Kidney (tissue), 14 donors: Measurements from ENCODE around the gene ABCC9. TPM values are rescaled to one million over a fixed set of nuclear protein-coding genes. Genes with fewer than 3 reads are reported as not detected.
"Not testable (repeated sequence)": the region's sequence is repeated elsewhere in the genome, so short reads cannot be mapped to it uniquely, and the experiment has no call there.

ENCODE experiments used
- DNase-seq, 5 donors: peaks; one replicate each; pipeline ENCODE4 v3.0.0-alpha.2; 2013 to 2020
- FAIRE-seq: peaks from 2 replicates; lab custom pipeline; 2012; peaks lifted over from hg19 to GRCh38; lab: Jason Lieb, UNC
- H3K27ac ChIP-seq, 2 donors: one replicate each; pipeline ENCODE4 v1.7.0; 2013; ENCODE audit warnings: low read depth in 2 of 2, low read length in 2 of 2, inconsistent platforms in 1 of 2
- H3K27me3 ChIP-seq: one replicate; pipeline ENCODE4 v1.7.1; 2013; ENCODE audit warnings: low read length, inconsistent platforms; ENCODE audit not compliant: control insufficient read depth, insufficient read depth
- H3K36me3 ChIP-seq, 3 donors: one replicate each; pipeline versions ENCODE4 v1.7.0 to v1.7.1; 2013; ENCODE audit warnings: low read length in 3 of 3, control low read depth in 1 of 3, inconsistent platforms in 1 of 3; ENCODE audit not compliant: insufficient read depth in 3 of 3, control insufficient read depth in 2 of 3
- H3K4me1 ChIP-seq, 3 donors: one replicate each; pipeline versions ENCODE4 v1.7.0 to v1.7.1; 2013; ENCODE audit warnings: low read length in 3 of 3, inconsistent platforms in 1 of 3, low read depth in 1 of 3; ENCODE audit not compliant: control insufficient read depth in 2 of 3, insufficient read depth in 2 of 3
- H3K4me3 ChIP-seq, 3 donors: one replicate each; pipeline versions ENCODE4 v1.7.0 to v1.8.1; 2013; ENCODE audit warnings: low read length in 3 of 3, control low read depth in 1 of 3, inconsistent platforms in 1 of 3
- H3K9ac ChIP-seq, 3 donors: one replicate each; pipeline versions ENCODE4 v1.7.0 to v1.7.1; 2013; ENCODE audit warnings: low read length in 3 of 3, control low read depth in 1 of 3, inconsistent platforms in 1 of 3
- H3K9me3 ChIP-seq, 3 donors: one replicate each; pipeline versions ENCODE4 v1.7.0 to v1.7.1; 2013; ENCODE audit warnings: low read length in 3 of 3, control low read depth in 1 of 3, inconsistent platforms in 1 of 3; ENCODE audit not compliant: control insufficient read depth in 2 of 3, insufficient read depth in 1 of 3
- CTCF ChIP-seq: IDR thresholded peaks from 3 replicates; pipeline ENCODE4 v1.5.1; 2012; ENCODE audit warnings: mild to moderate bottlenecking, moderate library complexity, borderline replicate concordance; ENCODE audit not compliant: insufficient read depth; ENCODE audit errors: extremely low read depth
- intact Hi-C: fragments of 100-400 bp; cut with DNase I; formaldehyde crosslinking; loops from one replicate; pipeline ENCODE4 v1.11.1; 2022
- polyA plus RNA-seq: library from polyadenylated mRNA; stranded (reverse); fragments of 350-450 nt; fragmentation: Illumina TruSeq; extraction: RNeasy Lipid Tissue Mini Kit (QIAGEN cat#74804); gene quantifications from one replicate; pipeline ENCODE4 v1.2.3, GENCODE V29; 2014; ENCODE audit warnings: low read depth, low replicate concordance; ENCODE audit not compliant: insufficient read depth
- total RNA-seq: library from RNA; stranded (reverse); fragmentation: NEBNext Ultra II Directional; extraction: Animal tissue kit (Norgen Biotek cat#: 25700); gene quantifications from one replicate; pipeline ENCODE4 v1.2.1, GENCODE V29; 2021
- donor health status: control.
- donor health status: control.
- donor health status: control.
- donor health status: control.
- donor health status: control.
- donor health status: DM: yes; HTN: yes; CAD: no.
- donor health status: Normal renal cell carcinoma (clear cell type).

Gene ABCC9
- total and polyA plus RNA-seq, 2 donors from 2014 or later: 1.8 to 21.3 TPM

- TF ChIP-seq CTCF: no peak
- H3K9ac ChIP-seq: no peak overlapping the region
- H3K4me1 ChIP-seq: peaks cover 0 to 2% (median 0%) of the 10 kb centered on the region in 3 donors
- H3K27me3 ChIP-seq: no peaks in the 10 kb centered on the region
- no peaks in the 10 kb centered on the region for H3K36me3 ChIP-seq
- H3K27ac ChIP-seq: no peak overlapping the region
- H3K4me3 ChIP-seq: no peak overlapping the region
- FAIRE-seq (no peak), DNase-seq (no peak)
- intact Hi-C loops: no loop called here
- no peaks in the 10 kb centered on the region for H3K9me3 ChIP-seq
Observed at GRCh38 chr12:21814327-21814726, 126.9 kb downstream of the ABCC9 start.

GRCh38 chr12:21813751-21814150 lies 127.5 kb downstream of the ABCC9 start:
- Histone ChIP-seq H3K9me3 (no peaks in the 10 kb centered on the region), H3K4me3 (no peak overlapping the region), H3K4me1 (no peaks in the 10 kb centered on the region), H3K36me3 (no peaks in the 10 kb centered on the region), H3K27me3 (no peaks in the 10 kb centered on the region), H3K27ac (no peak overlapping the region), H3K9ac (no peak overlapping the region)
- DNase-seq: no peak
- TF ChIP-seq CTCF: no peak
- no peak for FAIRE-seq
- intact Hi-C loops: no loop called here

- Histone ChIP-seq H3K27me3 (no peaks in the 10 kb centered on the region), H3K4me1 (no peaks in the 10 kb centered on the region), H3K9ac (no peak overlapping the region), H3K9me3 (no peaks in the 10 kb centered on the region), H3K36me3 (no peaks in the 10 kb centered on the region), H3K27ac (no peak overlapping the region), H3K4me3 (no peak overlapping the region)
- no peak for DNase-seq
- TF ChIP-seq CTCF: no peak
- intact Hi-C loops: no loop called here
- no peak for FAIRE-seq
Observed at GRCh38 chr12:21813125-21813524, 128.1 kb downstream of the ABCC9 start.

- DNase-seq, H3K9me3 ChIP-seq, H3K27ac ChIP-seq, FAIRE-seq, H3K9ac ChIP-seq, intact Hi-C loops, H3K27me3 ChIP-seq, H3K36me3 ChIP-seq, H3K4me1 ChIP-seq, H3K4me3 ChIP-seq: not testable (repeated sequence)
Observed at GRCh38 chr12:21812340-21812739, 128.9 kb downstream of the ABCC9 start.
